GM19238 (cell line): Measurements from ENCODE around the gene LRRC7.
"Not testable (repeated sequence)": the region's sequence is repeated elsewhere in the genome, so short reads cannot be mapped to it uniquely, and the experiment has no call there.

Experiments used
- DNase-seq: peaks from one replicate; pipeline ENCODE4 v3.0.0; 2011; ENCODE audit warnings: low spot score; ENCODE audit not compliant: insufficient read length

The LRRC7 gene

GRCh38 chr1:70033936-70034335 is 466.2 kb downstream of the LRRC7 start:
- no peak for DNase-seq

GRCh38 chr1:70034403-70034802 is 466.7 kb downstream of the LRRC7 start:
- DNase-seq: no peak

- DNase-seq: no peak
Observed at GRCh38 chr1:70038025-70038424, 470.3 kb downstream of the LRRC7 start.

- DNase-seq: no peak
Observed at GRCh38 chr1:70039485-70039884, 471.8 kb downstream of the LRRC7 start.

- DNase-seq: no peak
Observed at GRCh38 chr1:70041317-70042045, 473.8 kb downstream of the LRRC7 start.

GRCh38 chr1:70042090-70042731 is 474.5 kb downstream of the LRRC7 start:
- DNase-seq: no peak

- DNase-seq: no peak
Observed at GRCh38 chr1:70043804-70044203, 476.1 kb downstream of the LRRC7 start.

- DNase-seq: no peak
Observed at GRCh38 chr1:70044832-70045231, 477.1 kb downstream of the LRRC7 start.

- DNase-seq: not testable (repeated sequence)
Observed at GRCh38 chr1:70045581-70045980, 477.9 kb downstream of the LRRC7 start.

GRCh38 chr1:70048336-70049094 is 480.8 kb downstream of the LRRC7 start:
- no peak for DNase-seq

- DNase-seq: no peak
Observed at GRCh38 chr1:70051926-70052325, 484.2 kb downstream of the LRRC7 start.

- no peak for DNase-seq
Observed at GRCh38 chr1:70057500-70057899, 489.8 kb downstream of the LRRC7 start.

GRCh38 chr1:70061231-70061630 is 493.5 kb downstream of the LRRC7 start:
- no peak for DNase-seq

GRCh38 chr1:70063861-70064260 is 496.1 kb downstream of the LRRC7 start:
- DNase-seq: no peak

- no peak for DNase-seq
Observed at GRCh38 chr1:70066711-70067110, 499.0 kb downstream of the LRRC7 start.

- DNase-seq: no peak
Observed at GRCh38 chr1:70071601-70072000, 503.9 kb downstream of the LRRC7 start.

- DNase-seq: no peak
Observed at GRCh38 chr1:70072231-70072751, 504.6 kb downstream of the LRRC7 start.

- no peak for DNase-seq
Observed at GRCh38 chr1:70075761-70076160, 508.0 kb downstream of the LRRC7 start.

- no peak for DNase-seq
Observed at GRCh38 chr1:70077066-70077465, 509.3 kb downstream of the LRRC7 start.

GRCh38 chr1:70079546-70079945 is 511.8 kb downstream of the LRRC7 start:
- DNase-seq: no peak

- DNase-seq: no peak
Observed at GRCh38 chr1:70083519-70083918, 515.8 kb downstream of the LRRC7 start.

GRCh38 chr1:70084314-70084915 is 516.7 kb downstream of the LRRC7 start:
- no peak for DNase-seq
